MM.1S (cell line): ENCODE results near the gene LSAMP.

Experiments used
- EZH2phosphoT487 ChIP-seq: fragments of 300-600 bp; sonication (generic); IDR thresholded peaks from 2 replicates; pipeline ENCODE4 v1.6.1; 2018; ENCODE audit warnings: antibody characterized with exemption, low read length
- TF ChIP-seq, protein P1 (sequence below): fragments of 300-600 bp; sonication (generic); IDR thresholded peaks from 2 replicates; pipeline ENCODE4 v1.5.1; 2016; ENCODE audit warnings: antibody characterized with exemption, low read length, mixed read lengths

DNA sequence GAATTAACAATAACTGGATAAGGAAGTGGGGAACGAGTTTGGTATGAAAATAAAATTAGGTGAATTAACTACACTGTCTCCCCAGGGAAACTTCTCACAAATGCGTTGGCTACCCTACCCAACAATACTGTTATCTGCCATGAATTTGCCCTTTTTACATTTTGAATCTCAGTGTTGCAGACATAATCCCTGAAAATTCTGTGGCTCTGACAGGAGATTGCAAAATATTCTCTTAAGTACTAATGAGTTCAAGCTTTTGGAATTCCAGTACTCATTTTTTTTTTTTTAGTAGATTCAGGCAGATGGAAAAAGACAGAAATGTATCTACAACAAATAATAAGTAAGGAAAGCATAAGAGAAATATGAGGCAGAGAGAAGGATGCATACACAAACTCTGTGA is 332.6 kb downstream of the LSAMP start:
- TF ChIP-seq EZH2phosphoT487 = no peak
- TF ChIP-seq, protein P1, sequence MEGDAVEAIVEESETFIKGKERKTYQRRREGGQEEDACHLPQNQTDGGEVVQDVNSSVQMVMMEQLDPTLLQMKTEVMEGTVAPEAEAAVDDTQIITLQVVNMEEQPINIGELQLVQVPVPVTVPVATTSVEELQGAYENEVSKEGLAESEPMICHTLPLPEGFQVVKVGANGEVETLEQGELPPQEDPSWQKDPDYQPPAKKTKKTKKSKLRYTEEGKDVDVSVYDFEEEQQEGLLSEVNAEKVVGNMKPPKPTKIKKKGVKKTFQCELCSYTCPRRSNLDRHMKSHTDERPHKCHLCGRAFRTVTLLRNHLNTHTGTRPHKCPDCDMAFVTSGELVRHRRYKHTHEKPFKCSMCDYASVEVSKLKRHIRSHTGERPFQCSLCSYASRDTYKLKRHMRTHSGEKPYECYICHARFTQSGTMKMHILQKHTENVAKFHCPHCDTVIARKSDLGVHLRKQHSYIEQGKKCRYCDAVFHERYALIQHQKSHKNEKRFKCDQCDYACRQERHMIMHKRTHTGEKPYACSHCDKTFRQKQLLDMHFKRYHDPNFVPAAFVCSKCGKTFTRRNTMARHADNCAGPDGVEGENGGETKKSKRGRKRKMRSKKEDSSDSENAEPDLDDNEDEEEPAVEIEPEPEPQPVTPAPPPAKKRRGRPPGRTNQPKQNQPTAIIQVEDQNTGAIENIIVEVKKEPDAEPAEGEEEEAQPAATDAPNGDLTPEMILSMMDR = no peak
